H9 (cell line): ENCODE measurements around the gene ZNF521. TPM values are rescaled to one million over a fixed set of nuclear protein-coding genes. Genes with fewer than 3 reads are reported as not detected.

Experiments
- DNase-seq: peaks from one replicate; pipeline ENCODE4 v3.0.0-alpha.2; 2017
- H2AFZ ChIP-seq: one replicate; pipeline ENCODE4 v1.6.1; 2013; ENCODE audit warnings: mild to moderate bottlenecking, low read length, control low read depth, moderate library complexity
- H2AK5ac ChIP-seq: 2 replicates; pipeline ENCODE4 v1.6.1; 2013; ENCODE audit warnings: low read length, control low read depth, mixed read lengths; ENCODE audit not compliant: insufficient read length
- H2BK120ac ChIP-seq: one replicate; pipeline ENCODE4 v1.6.1; 2013; ENCODE audit warnings: low read depth, mild to moderate bottlenecking, low read length, control low read depth, inconsistent platforms; ENCODE audit not compliant: poor library complexity, severe bottlenecking
- H2BK12ac ChIP-seq: 2 replicates; pipeline ENCODE4 v1.6.1; 2013; ENCODE audit warnings: low read length, control low read depth, mixed read lengths, low read depth; ENCODE audit not compliant: insufficient read length
- H2BK15ac ChIP-seq: 2 replicates; pipeline ENCODE4 v1.6.1; 2013; ENCODE audit warnings: low read depth, low read length, control low read depth
- H2BK20ac ChIP-seq: one replicate; pipeline ENCODE4 v1.6.1; 2013; ENCODE audit warnings: low read depth, mild to moderate bottlenecking, low read length, control low read depth, inconsistent platforms; ENCODE audit not compliant: poor library complexity, severe bottlenecking
- H2BK5ac ChIP-seq: 2 replicates; pipeline ENCODE4 v1.6.1; 2013; ENCODE audit warnings: low read length, control low read depth, mixed read lengths; ENCODE audit not compliant: insufficient read length
- H3K14ac ChIP-seq: 2 replicates; pipeline ENCODE4 v1.6.1; 2013; ENCODE audit warnings: low read length, control low read depth; ENCODE audit not compliant: insufficient read depth
- H3K18ac ChIP-seq: 2 replicates; pipeline ENCODE4 v1.6.1; 2013; ENCODE audit warnings: low read depth, mild to moderate bottlenecking, mixed read lengths, low read length, control low read depth; ENCODE audit not compliant: insufficient read length
- H3K23ac ChIP-seq: 2 replicates; pipeline ENCODE4 v1.6.1; 2013; ENCODE audit warnings: low read length, control low read depth, mixed read lengths, low read depth; ENCODE audit not compliant: insufficient read length
- H3K23me2 ChIP-seq: 2 replicates; pipeline ENCODE4 v1.6.1; 2013; ENCODE audit warnings: low read depth, mild to moderate bottlenecking, mixed read lengths, low read length, control low read depth; ENCODE audit not compliant: insufficient read length, poor library complexity, severe bottlenecking
- H3K27ac ChIP-seq: 2 replicates; pipeline ENCODE4 v1.5.1; 2013; ENCODE audit warnings: low read length, control low read depth, mixed read lengths, low read depth; ENCODE audit not compliant: insufficient read length
- H3K27me3 ChIP-seq: 2 replicates; pipeline ENCODE4 v1.6.1; 2013; ENCODE audit warnings: low read length, control low read depth, inconsistent platforms; ENCODE audit not compliant: insufficient read depth
- H3K4ac ChIP-seq: 2 replicates; pipeline ENCODE4 v1.6.1; 2013; ENCODE audit warnings: low read depth, mild to moderate bottlenecking, control low read depth, inconsistent platforms, low read length, moderate library complexity
- H3K4me1 ChIP-seq: 2 replicates; pipeline ENCODE4 v1.6.1; 2013; ENCODE audit warnings: low read length, control low read depth, inconsistent platforms; ENCODE audit not compliant: insufficient read depth
- H3K4me2 ChIP-seq: 2 replicates; pipeline ENCODE4 v1.6.1; 2013; ENCODE audit warnings: low read length, control low read depth, mixed read lengths; ENCODE audit not compliant: insufficient read length, insufficient read depth
- H3K56ac ChIP-seq: 2 replicates; pipeline ENCODE4 v1.6.1; 2013; ENCODE audit warnings: low read depth, mild to moderate bottlenecking, mixed read lengths, low read length, control low read depth; ENCODE audit not compliant: insufficient read length
- H3K79me1 ChIP-seq: 2 replicates; pipeline ENCODE4 v1.6.1; 2013; ENCODE audit warnings: low read depth, mild to moderate bottlenecking, moderate library complexity, low read length, control low read depth, inconsistent platforms; ENCODE audit not compliant: insufficient read depth, poor library complexity, severe bottlenecking
- H3K79me2 ChIP-seq: 2 replicates; pipeline ENCODE4 v1.6.1; 2013; ENCODE audit warnings: low read length, control low read depth, inconsistent platforms; ENCODE audit not compliant: insufficient read depth
- H3K9ac ChIP-seq: 2 replicates; pipeline ENCODE4 v1.6.1; 2013; ENCODE audit warnings: low read length, control low read depth, mixed read lengths; ENCODE audit not compliant: insufficient read length; ENCODE audit errors: extremely low read depth
- H3K9me3 ChIP-seq: one replicate; pipeline ENCODE4 v1.6.1; 2013; ENCODE audit warnings: low read depth, low read length, inconsistent platforms; ENCODE audit not compliant: control insufficient read depth
- H3T11ph ChIP-seq: one replicate; pipeline ENCODE4 v1.6.1; 2013; ENCODE audit warnings: mild to moderate bottlenecking, low read length, control low read depth, inconsistent platforms
- H4K20me1 ChIP-seq: one replicate; pipeline ENCODE4 v1.6.1; 2013; ENCODE audit not compliant: control insufficient read depth, insufficient read length, insufficient read depth
- H4K5ac ChIP-seq: 2 replicates; pipeline ENCODE4 v1.6.1; 2013; ENCODE audit warnings: low read depth, mild to moderate bottlenecking, mixed read lengths, low read length, control low read depth; ENCODE audit not compliant: insufficient read length
- H4K8ac ChIP-seq: replicated peaks from 2 replicates; pipeline ENCODE4 v1.6.1; 2013; ENCODE audit warnings: low read length, control low read depth, mixed read lengths, low read depth; ENCODE audit not compliant: insufficient read length
- H4K91ac ChIP-seq: 2 replicates; pipeline ENCODE4 v1.6.1; 2013; ENCODE audit warnings: low read depth, mild to moderate bottlenecking, moderate library complexity, mixed read lengths, low read length, control low read depth; ENCODE audit not compliant: insufficient read length
- H3K27ac Mint-ChIP-seq, 3 experiments: 2 replicates in 2 of 3; 3 replicates in 1 of 3; pipeline ENCODE4 v1.8.0; 2020 to 2021; ENCODE audit warnings: mixed read lengths in 3 of 3, mild to moderate bottlenecking in 1 of 3, moderate library complexity in 1 of 3
- H3K27me3 Mint-ChIP-seq: 2 replicates; pipeline ENCODE4 v1.8.0; 2021; ENCODE audit warnings: low read depth, mild to moderate bottlenecking, moderate library complexity, mixed read lengths
- H3K36me3 Mint-ChIP-seq, 3 experiments: 2 replicates in 2 of 3; 3 replicates in 1 of 3; pipeline ENCODE4 v1.8.0; 2020 to 2021; ENCODE audit warnings: low read depth in 3 of 3, mixed read lengths in 3 of 3; ENCODE audit not compliant: insufficient read depth in 1 of 3
- H3K4me1 Mint-ChIP-seq, 2 experiments: 2 replicates each; pipeline ENCODE4 v1.8.0; 2020; ENCODE audit warnings: mixed read lengths in 2 of 2
- H3K4me3 Mint-ChIP-seq, 2 experiments: 2 replicates in 1 of 2; 3 replicates in 1 of 2; pipeline ENCODE4 v1.8.0; 2020 to 2021; ENCODE audit warnings: mild to moderate bottlenecking in 2 of 2, mixed read lengths in 2 of 2, moderate library complexity in 1 of 2
- H3K9me3 Mint-ChIP-seq, 2 experiments: 2 replicates in 1 of 2; 3 replicates in 1 of 2; pipeline ENCODE4 v1.8.0; 2020; ENCODE audit warnings: mild to moderate bottlenecking in 2 of 2, mixed read lengths in 2 of 2, moderate library complexity in 1 of 2
- WGBS: extraction: QIAGEN DNeasy Blood & Tissue Kit; methylation state at CpG from one replicate; pipeline ENCODE4 v1.1.7; 2013; ENCODE audit warnings: missing lambda C conversion rate, low lambda C conversion rate, mixed read lengths; ENCODE audit not compliant: insufficient read length; ENCODE audit errors: extremely low coverage; 5-methylcytosine and 5-hydroxymethylcytosine counted together
- total RNA-seq: library from RNA; stranded (reverse); gene quantifications from 2 replicates; pipeline ENCODE4 v1.2.1, GENCODE V29; 2021
- TF ChIP-seq, protein P1 (sequence below): fragments of 200-600 bp; sonication (generic); conservative IDR thresholded peaks from 3 replicates; pipeline ENCODE4 v1.8.0; 2021; ENCODE audit warnings: antibody characterized with exemption, mild to moderate bottlenecking

Gene ZNF521
- total RNA-seq, 1 experiment from 2014 or later, result 3.3 TPM

DNA sequence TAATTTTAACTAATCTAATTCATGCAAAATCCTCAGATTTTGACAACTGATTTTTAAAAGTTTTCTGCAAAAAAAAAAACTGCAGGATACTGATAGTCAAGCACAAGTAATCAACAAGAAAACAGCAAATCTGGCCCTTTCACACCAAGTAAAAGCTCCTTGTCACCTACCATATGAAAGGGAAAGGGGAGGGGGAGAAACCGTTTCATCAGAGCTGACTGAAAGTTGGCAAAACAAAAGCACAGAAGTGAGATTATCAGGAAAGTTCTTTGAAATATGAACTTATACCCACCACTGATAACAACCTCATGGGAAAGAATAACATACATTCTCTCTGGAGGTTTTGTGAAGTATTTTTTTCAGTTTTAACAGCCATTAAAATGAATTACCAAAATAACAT, 38.7 kb downstream of the ZNF521 start:
- H3K14ac ChIP-seq, result no peak overlapping the region
- H3K56ac ChIP-seq, result no peak overlapping the region
- H2BK12ac ChIP-seq, result no peak overlapping the region
- Mint-ChIP-seq H3K4me1 (peaks cover 3 to 40% of the 10 kb centered on the region in 2 experiments), H3K27me3 (no peaks in the 10 kb centered on the region), H3K27ac (no peak overlapping the region; a peak in 1 of 7 replicates), H3K9me3 (no peaks in the 10 kb centered on the region), H3K36me3 (no peaks in the 10 kb centered on the region), H3K4me3 (no peak overlapping the region)
- H3K9ac ChIP-seq, result no peak overlapping the region
- H4K20me1 ChIP-seq, result no peaks in the 10 kb centered on the region
- no peak overlapping the region for H4K91ac ChIP-seq
- no peaks in the 10 kb centered on the region for H3K9me3 ChIP-seq
- no peak overlapping the region for H2AK5ac ChIP-seq
- no peaks in the 10 kb centered on the region for H3K23me2 ChIP-seq
- H2AFZ ChIP-seq, result no peak overlapping the region
- H3K27me3 ChIP-seq, result no peaks in the 10 kb centered on the region
- H3K79me2 ChIP-seq, result no peaks in the 10 kb centered on the region
- no peak overlapping the region for H3K23ac ChIP-seq
- no peak overlapping the region for H3K4me2 ChIP-seq
- H2BK15ac ChIP-seq, result no peak overlapping the region
- H2BK5ac ChIP-seq, result no peak overlapping the region
- H3K4me1 ChIP-seq, result no peaks in the 10 kb centered on the region
- H3T11ph ChIP-seq, result no peak overlapping the region
- no peak overlapping the region for H2BK120ac ChIP-seq
- H3K18ac ChIP-seq, result no peak overlapping the region
- no peak overlapping the region for H3K27ac ChIP-seq
- no CpG with 5 or more reads among the region's 1 CpG for WGBS
- no peak overlapping the region for H4K5ac ChIP-seq
- no peak for DNase-seq
- TF ChIP-seq, protein P1, sequence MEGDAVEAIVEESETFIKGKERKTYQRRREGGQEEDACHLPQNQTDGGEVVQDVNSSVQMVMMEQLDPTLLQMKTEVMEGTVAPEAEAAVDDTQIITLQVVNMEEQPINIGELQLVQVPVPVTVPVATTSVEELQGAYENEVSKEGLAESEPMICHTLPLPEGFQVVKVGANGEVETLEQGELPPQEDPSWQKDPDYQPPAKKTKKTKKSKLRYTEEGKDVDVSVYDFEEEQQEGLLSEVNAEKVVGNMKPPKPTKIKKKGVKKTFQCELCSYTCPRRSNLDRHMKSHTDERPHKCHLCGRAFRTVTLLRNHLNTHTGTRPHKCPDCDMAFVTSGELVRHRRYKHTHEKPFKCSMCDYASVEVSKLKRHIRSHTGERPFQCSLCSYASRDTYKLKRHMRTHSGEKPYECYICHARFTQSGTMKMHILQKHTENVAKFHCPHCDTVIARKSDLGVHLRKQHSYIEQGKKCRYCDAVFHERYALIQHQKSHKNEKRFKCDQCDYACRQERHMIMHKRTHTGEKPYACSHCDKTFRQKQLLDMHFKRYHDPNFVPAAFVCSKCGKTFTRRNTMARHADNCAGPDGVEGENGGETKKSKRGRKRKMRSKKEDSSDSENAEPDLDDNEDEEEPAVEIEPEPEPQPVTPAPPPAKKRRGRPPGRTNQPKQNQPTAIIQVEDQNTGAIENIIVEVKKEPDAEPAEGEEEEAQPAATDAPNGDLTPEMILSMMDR, result no peak
- H4K8ac ChIP-seq, result no peak overlapping the region
- H2BK20ac ChIP-seq, result no peak overlapping the region
- H3K4ac ChIP-seq, result no peak overlapping the region
- no peaks in the 10 kb centered on the region for H3K79me1 ChIP-seq
